GM03348 (cell line): ENCODE data around the gene CYP26B1.

Source experiments
- DNase-seq: peaks from one replicate; pipeline ENCODE4 v3.0.0; 2012; ENCODE audit warnings: low spot score

CYP26B1 gene

GRCh38 chr2:72155151-72155550, 7.5 kb upstream of the CYP26B1 start:
- no peak for DNase-seq

- no peak for DNase-seq
Observed at GRCh38 chr2:72154386-72154975, 6.8 kb upstream of the CYP26B1 start.

GRCh38 chr2:72153924-72154323, 6.3 kb upstream of the CYP26B1 start:
- DNase-seq: no peak

GRCh38 chr2:72153026-72153791, 5.5 kb upstream of the CYP26B1 start:
- DNase-seq: no peak

GRCh38 chr2:72150861-72151356, 3.2 kb upstream of the CYP26B1 start:
- DNase-seq: no peak

GRCh38 chr2:72150157-72150860, 2.6 kb upstream of the CYP26B1 start:
- DNase-seq: peak; percentile 92

GRCh38 chr2:72149556-72150156, 2.0 kb upstream of the CYP26B1 start:
- DNase-seq: no peak

- peak; percentile 85 for DNase-seq
Observed at GRCh38 chr2:72148837-72149555, 1.3 kb upstream of the CYP26B1 start.

- DNase-seq: peak; percentile 74
Observed at GRCh38 chr2:72148003-72148836, 558 bp upstream of the CYP26B1 start.

GRCh38 chr2:72146347-72147302, 1.0 kb downstream of the CYP26B1 start:
- peak; percentile 10 for DNase-seq

- DNase-seq: no peak
Observed at GRCh38 chr2:72145658-72146329, 1.9 kb downstream of the CYP26B1 start.

GRCh38 chr2:72145289-72145657, 2.4 kb downstream of the CYP26B1 start:
- DNase-seq: peak; percentile 45

GRCh38 chr2:72144632-72145288, 2.9 kb downstream of the CYP26B1 start:
- DNase-seq: no peak

- no peak for DNase-seq
Observed at GRCh38 chr2:72144274-72144631, 3.4 kb downstream of the CYP26B1 start.

- DNase-seq: no peak
Observed at GRCh38 chr2:72143441-72144273, 4.0 kb downstream of the CYP26B1 start.

GRCh38 chr2:72142570-72143440, 4.9 kb downstream of the CYP26B1 start:
- DNase-seq: peak; percentile 63
